ENCODE data around the gene CACTIN. TPM values are rescaled to one million over a fixed set of nuclear protein-coding genes. Genes with fewer than 3 reads are reported as not detected.

Gene CACTIN
- total RNA-seq, 2 donors from 2014 or later = 38.2 to 52.8 TPM

DNA sequence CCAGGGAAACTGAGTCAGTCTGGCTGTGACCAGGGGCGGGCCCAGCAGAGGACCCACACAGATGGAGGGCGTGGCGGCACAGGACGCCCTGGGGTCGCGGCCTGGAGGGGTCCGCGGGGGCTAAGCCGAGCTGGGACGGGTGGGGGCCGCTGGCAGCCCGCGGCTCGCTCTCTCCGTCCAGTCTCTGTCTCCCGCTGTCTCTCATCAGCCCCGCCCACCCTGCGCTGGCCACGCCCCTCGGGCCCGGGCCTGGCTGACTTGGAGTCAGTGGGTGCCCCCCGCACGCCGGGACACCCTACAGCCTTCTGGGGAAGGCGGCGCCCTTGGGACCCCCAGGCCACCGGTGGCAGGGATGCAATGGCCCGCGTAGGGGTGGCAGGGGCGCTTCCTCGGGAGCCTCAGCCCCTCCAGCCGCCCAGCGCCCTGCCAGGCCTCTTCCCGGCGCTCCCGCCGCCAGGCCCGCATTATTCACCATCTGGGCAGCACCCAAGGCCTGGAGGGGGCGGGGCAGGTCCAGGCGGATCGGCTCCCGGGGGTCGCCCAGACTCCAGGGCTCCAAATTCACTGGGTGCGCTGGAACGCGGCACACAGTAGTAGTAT, 19.8 kb downstream of the CACTIN start, which contains the start of gene TBXA2R:
Gene TBXA2R, minus strand, starts transcription at position 186 of the 600 bp plus-strand sequence. CDS start 6,241 bp downstream, outside the sequence.
- peak; percentile 33 for DNase-seq (ENCODE audit: low spot score)
- H3K9me3 ChIP-seq = no peaks in the 10 kb centered on the region
- H3K4me1 ChIP-seq (replicated peaks) = peaks cover 10% of the 10 kb centered on the region
- TF ChIP-seq POLR2A (IDR thresholded peaks at IDR 0.05) (peak; percentile 19), POLR2AphosphoS5 (IDR thresholded peaks at IDR 0.05) (peak; percentile 3)
- TF ChIP-seq, protein P1, sequence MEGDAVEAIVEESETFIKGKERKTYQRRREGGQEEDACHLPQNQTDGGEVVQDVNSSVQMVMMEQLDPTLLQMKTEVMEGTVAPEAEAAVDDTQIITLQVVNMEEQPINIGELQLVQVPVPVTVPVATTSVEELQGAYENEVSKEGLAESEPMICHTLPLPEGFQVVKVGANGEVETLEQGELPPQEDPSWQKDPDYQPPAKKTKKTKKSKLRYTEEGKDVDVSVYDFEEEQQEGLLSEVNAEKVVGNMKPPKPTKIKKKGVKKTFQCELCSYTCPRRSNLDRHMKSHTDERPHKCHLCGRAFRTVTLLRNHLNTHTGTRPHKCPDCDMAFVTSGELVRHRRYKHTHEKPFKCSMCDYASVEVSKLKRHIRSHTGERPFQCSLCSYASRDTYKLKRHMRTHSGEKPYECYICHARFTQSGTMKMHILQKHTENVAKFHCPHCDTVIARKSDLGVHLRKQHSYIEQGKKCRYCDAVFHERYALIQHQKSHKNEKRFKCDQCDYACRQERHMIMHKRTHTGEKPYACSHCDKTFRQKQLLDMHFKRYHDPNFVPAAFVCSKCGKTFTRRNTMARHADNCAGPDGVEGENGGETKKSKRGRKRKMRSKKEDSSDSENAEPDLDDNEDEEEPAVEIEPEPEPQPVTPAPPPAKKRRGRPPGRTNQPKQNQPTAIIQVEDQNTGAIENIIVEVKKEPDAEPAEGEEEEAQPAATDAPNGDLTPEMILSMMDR (IDR thresholded peaks at IDR 0.05) = no peak
- peaks cover 0 to 7% of the 10 kb centered on the region in 2 donors for H3K36me3 ChIP-seq
- WGBS = 3% methylated on average over 8 of the region's 46 CpGs
- no peaks in the 10 kb centered on the region for H3K27me3 ChIP-seq (replicated peaks; ENCODE audit: insufficient read depth)
- intact Hi-C loops (cut with DNase I) = no loop called here
- peak within 1 kb of the TSS; percentile 46 to 51 for H3K27ac ChIP-seq
- H3K4me3 ChIP-seq = peak within 1 kb of the TSS; percentile 30 to 35

DNA sequence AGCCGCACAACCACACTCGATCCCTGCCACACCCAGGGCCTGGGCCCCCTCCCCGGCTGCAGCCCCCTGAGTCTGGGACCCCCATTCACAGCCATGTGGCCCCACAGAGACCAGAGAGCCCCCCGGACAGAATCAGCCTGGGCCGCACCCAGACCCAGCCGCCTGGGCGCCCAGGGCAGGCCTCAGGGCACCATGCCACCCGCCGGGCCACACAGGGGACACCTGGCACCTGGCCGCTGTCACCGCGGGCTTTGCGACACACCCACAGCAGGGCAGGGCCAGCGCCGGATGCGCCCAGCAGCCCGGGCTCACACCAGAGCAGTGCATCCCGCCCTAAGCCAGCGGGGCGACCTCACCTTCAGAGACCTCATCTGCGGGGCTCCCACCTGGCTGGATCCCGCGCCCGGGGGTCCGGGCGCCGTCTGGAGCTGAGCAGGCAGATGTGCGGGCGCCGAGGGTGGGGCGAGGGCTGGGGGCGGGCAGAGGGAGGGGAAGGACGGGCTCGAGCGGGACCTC, 20.4 kb downstream of the CACTIN start:
- peak overlapping the region; percentile 46 to 51 for H3K27ac ChIP-seq
- H3K36me3 ChIP-seq = peaks cover 0 to 1% of the 10 kb centered on the region in 2 donors
- H3K4me3 ChIP-seq = peak overlapping the region; percentile 30 to 35
- peaks cover 10% of the 10 kb centered on the region for H3K4me1 ChIP-seq (replicated peaks)
- peak; percentile 47 for DNase-seq (ENCODE audit: low spot score)
- intact Hi-C loops (cut with DNase I) = no loop called here
- TF ChIP-seq POLR2A (IDR thresholded peaks at IDR 0.05) (no peak), POLR2AphosphoS5 (IDR thresholded peaks at IDR 0.05) (no peak)
- TF ChIP-seq, protein P1 (IDR thresholded peaks at IDR 0.05) = no peak
- no peaks in the 10 kb centered on the region for H3K9me3 ChIP-seq
- 3% methylated on average over 25 of the region's 35 CpGs for WGBS
- H3K27me3 ChIP-seq (replicated peaks; ENCODE audit: insufficient read depth) = no peaks in the 10 kb centered on the region

DNA sequence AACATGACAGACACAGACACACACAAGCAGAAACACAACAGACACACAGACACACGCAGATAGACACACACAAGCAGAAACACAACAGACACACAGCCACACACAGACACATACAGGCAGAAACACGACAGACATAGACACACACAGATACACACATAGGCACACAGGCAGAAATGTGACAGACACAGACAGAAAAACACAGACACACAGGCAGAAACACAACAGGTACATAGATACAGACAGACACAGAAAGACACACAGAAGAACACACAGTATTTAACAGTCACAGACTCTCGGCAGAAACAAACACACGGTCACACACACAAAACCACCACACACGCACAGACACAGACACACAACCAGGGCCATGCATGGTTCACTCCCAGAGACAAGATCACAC, 20.8 kb downstream of the CACTIN start:
- DNase-seq (ENCODE audit: low spot score) = no peak
- H3K4me3 ChIP-seq = peak overlapping the region; percentile 30 to 35
- TF ChIP-seq POLR2AphosphoS5 (IDR thresholded peaks at IDR 0.05) (no peak), POLR2A (IDR thresholded peaks at IDR 0.05) (no peak)
- TF ChIP-seq, protein P1 (IDR thresholded peaks at IDR 0.05) = no peak
- WGBS = 45% methylated on average over 5 of the region's 5 CpGs
- H3K36me3 ChIP-seq = no peaks in the 10 kb centered on the region
- H3K27ac ChIP-seq = no peak overlapping the region
- H3K27me3 ChIP-seq (replicated peaks; ENCODE audit: insufficient read depth) = no peaks in the 10 kb centered on the region
- peaks cover 10% of the 10 kb centered on the region for H3K4me1 ChIP-seq (replicated peaks)
- no peaks in the 10 kb centered on the region for H3K9me3 ChIP-seq
- intact Hi-C loops (cut with DNase I) = no loop called here

DNA sequence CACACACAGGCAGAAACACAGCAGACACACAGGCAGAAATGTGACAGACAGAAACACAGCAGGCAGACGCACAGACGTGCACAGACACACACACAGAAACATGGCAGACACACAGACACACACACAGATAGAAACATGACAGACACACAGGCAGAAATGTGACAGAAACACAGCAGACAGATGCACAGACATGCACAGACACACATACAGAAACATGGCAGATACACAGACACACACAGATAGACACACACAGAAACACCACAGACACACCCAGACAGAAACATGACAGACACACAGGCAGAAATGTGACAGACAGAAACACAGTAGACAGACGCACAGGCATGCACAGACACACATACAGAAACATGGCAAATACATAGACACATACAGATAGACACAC, 21.2 kb downstream of the CACTIN start:
- no peak overlapping the region for H3K4me3 ChIP-seq
- 81% methylated on average over 3 of the region's 3 CpGs for WGBS
- H3K9me3 ChIP-seq = no peaks in the 10 kb centered on the region
- no peak overlapping the region for H3K27ac ChIP-seq
- intact Hi-C loops (cut with DNase I) = no loop called here
- no peaks in the 10 kb centered on the region for H3K27me3 ChIP-seq (replicated peaks; ENCODE audit: insufficient read depth)
- no peaks in the 10 kb centered on the region for H3K36me3 ChIP-seq
- peaks cover 10% of the 10 kb centered on the region for H3K4me1 ChIP-seq (replicated peaks)
- DNase-seq (ENCODE audit: low spot score) = no peak
- TF ChIP-seq, protein P1 (IDR thresholded peaks at IDR 0.05) = no peak

DNA sequence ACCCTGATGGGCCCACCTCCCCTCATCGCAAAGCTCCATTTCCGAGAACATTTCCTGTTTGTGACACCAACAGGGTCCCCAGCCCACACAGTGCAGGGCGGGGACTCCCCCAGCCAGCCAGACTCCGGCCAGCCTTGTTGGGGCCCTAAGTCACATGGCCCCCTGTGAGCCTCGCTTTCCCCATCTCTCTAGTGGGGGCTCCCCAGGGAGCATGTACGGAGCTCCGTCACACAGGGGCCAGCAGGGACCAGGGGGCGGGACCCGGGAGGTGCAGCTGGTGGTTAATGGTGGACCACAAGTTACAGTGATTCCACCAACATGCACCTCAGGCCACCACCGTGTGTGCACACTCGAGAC, 21.6 kb downstream of the CACTIN start:
- H3K4me1 ChIP-seq (replicated peaks) = peaks cover 10% of the 10 kb centered on the region

More for the DNA sequence above, 21.6 kb downstream of the CACTIN start:
- Histone ChIP-seq H3K27me3 (replicated peaks; ENCODE audit: insufficient read depth) (no peaks in the 10 kb centered on the region), H3K4me3 (no peak overlapping the region), H3K27ac (no peak overlapping the region), H3K9me3 (no peaks in the 10 kb centered on the region), H3K36me3 (no peaks in the 10 kb centered on the region)
- 68% methylated on average over 11 of the region's 11 CpGs for WGBS
- TF ChIP-seq POLR2AphosphoS5 (IDR thresholded peaks at IDR 0.05) (no peak), POLR2A (IDR thresholded peaks at IDR 0.05) (no peak)
- TF ChIP-seq, protein P1 (IDR thresholded peaks at IDR 0.05) = no peak
- intact Hi-C loops (cut with DNase I) = no loop called here
- DNase-seq (ENCODE audit: low spot score) = no peak
